IPS-18a (cell line): ENCODE data around the gene ODC1.

Experiments used
- H3K27ac ChIP-seq: one replicate; pipeline ENCODE4 v1.5.1; 2013; ENCODE audit warnings: low read length
- H3K27me3 ChIP-seq: one replicate; pipeline ENCODE4 v1.6.1; 2013; ENCODE audit warnings: mild to moderate bottlenecking, low read length; ENCODE audit not compliant: control insufficient read depth, insufficient read depth
- H3K36me3 ChIP-seq: one replicate; pipeline ENCODE4 v1.6.1; 2013; ENCODE audit warnings: low read depth, low read length; ENCODE audit not compliant: control insufficient read depth
- H3K4me1 ChIP-seq: one replicate; pipeline ENCODE4 v1.6.1; 2013; ENCODE audit warnings: low read depth, low read length; ENCODE audit not compliant: control insufficient read depth
- H3K4me3 ChIP-seq: one replicate; pipeline ENCODE4 v1.5.1; 2013; ENCODE audit warnings: low read length
- H3K9ac ChIP-seq: one replicate; pipeline ENCODE4 v1.6.1; 2013; ENCODE audit warnings: mild to moderate bottlenecking, low read length, moderate library complexity
- H3K9me3 ChIP-seq: one replicate; pipeline ENCODE4 v1.6.1; 2013; ENCODE audit warnings: low read depth, low read length; ENCODE audit not compliant: control insufficient read depth

The ODC1 gene

GRCh38 chr2:10415640-10416039 is 32.5 kb downstream of the ODC1 start:
- Histone ChIP-seq H3K9me3 (no peaks in the 10 kb centered on the region), H3K27ac (no peak overlapping the region), H3K36me3 (no peaks in the 10 kb centered on the region), H3K4me3 (no peak overlapping the region), H3K9ac (no peak overlapping the region), H3K4me1 (no peaks in the 10 kb centered on the region), H3K27me3 (no peaks in the 10 kb centered on the region)

DNA sequence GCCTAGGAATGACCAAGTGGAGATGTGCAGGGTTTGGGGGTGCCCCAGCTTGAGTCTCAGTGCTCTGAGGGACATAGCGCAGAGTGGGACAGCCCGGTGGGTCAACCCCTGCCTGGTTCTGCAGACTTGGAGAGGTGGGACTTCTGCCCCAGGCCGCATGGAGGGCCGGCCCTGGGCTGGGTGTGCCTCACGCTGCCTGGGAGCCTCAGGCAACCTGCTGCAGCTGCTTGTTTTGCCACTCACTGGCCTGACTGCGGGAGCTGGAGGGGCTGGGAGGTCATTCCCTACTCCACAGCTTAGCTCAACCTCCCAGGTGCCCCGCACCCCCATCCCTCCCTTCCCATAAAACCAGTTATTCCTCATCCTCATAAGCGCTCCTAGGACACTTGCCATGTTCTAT is 33.1 kb downstream of the ODC1 start:
- Histone ChIP-seq H3K36me3 (no peaks in the 10 kb centered on the region), H3K4me3 (no peak overlapping the region), H3K9me3 (no peaks in the 10 kb centered on the region), H3K27ac (no peak overlapping the region), H3K9ac (no peak overlapping the region), H3K27me3 (no peaks in the 10 kb centered on the region), H3K4me1 (no peaks in the 10 kb centered on the region)

GRCh38 chr2:10414591-10414990 is 33.5 kb downstream of the ODC1 start:
- H3K9me3 ChIP-seq: no peaks in the 10 kb centered on the region
- H3K4me3 ChIP-seq: no peak overlapping the region
- no peak overlapping the region for H3K27ac ChIP-seq
- H3K9ac ChIP-seq: no peak overlapping the region
- no peaks in the 10 kb centered on the region for H3K27me3 ChIP-seq
- H3K4me1 ChIP-seq: no peaks in the 10 kb centered on the region
- H3K36me3 ChIP-seq: no peaks in the 10 kb centered on the region

DNA sequence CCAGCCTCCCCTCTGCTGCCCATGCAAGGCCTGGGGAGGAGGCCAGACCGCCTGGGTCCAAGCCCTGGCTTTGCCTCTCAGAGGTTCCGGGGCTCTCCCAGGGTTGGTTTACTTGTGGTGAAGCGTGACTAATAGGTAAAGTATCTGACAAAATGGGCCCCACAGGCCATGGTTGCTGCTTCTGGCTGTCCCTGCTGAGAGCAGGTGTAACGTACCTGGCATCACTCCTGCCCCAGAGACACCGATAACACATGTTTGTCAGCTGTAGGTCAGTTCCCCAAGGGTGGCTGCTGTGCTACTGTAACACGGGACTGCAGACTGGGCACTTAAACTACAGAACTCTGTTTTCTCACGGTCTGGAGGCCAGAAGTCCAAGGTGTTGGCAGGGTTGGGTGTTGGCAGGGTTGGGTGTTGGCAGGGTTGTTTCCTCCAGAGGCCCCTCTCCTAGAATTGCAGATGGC is 34.1 kb downstream of the ODC1 start:
- Histone ChIP-seq H3K9me3 (no peaks in the 10 kb centered on the region), H3K4me1 (no peaks in the 10 kb centered on the region), H3K27me3 (no peaks in the 10 kb centered on the region), H3K27ac (no peak overlapping the region), H3K4me3 (no peak overlapping the region), H3K36me3 (no peaks in the 10 kb centered on the region), H3K9ac (no peak overlapping the region)

GRCh38 chr2:10413503-10413902 is 34.6 kb downstream of the ODC1 start:
- Histone ChIP-seq H3K36me3 (no peaks in the 10 kb centered on the region), H3K9ac (no peak overlapping the region), H3K27me3 (no peaks in the 10 kb centered on the region), H3K4me3 (no peak overlapping the region), H3K9me3 (no peaks in the 10 kb centered on the region), H3K27ac (no peak overlapping the region), H3K4me1 (peaks cover 5% of the 10 kb centered on the region)

- H3K4me3 ChIP-seq: no peak overlapping the region
- no peaks in the 10 kb centered on the region for H3K9me3 ChIP-seq
- no peaks in the 10 kb centered on the region for H3K27me3 ChIP-seq
- H3K36me3 ChIP-seq: no peaks in the 10 kb centered on the region
- H3K4me1 ChIP-seq: peaks cover 5% of the 10 kb centered on the region
- no peak overlapping the region for H3K9ac ChIP-seq
- H3K27ac ChIP-seq: no peak overlapping the region
These were observed 35.7 kb downstream of the ODC1 start for GRCh38 chr2:10412380-10412779.

- H3K27me3 ChIP-seq: no peaks in the 10 kb centered on the region
- H3K9ac ChIP-seq: no peak overlapping the region
- no peaks in the 10 kb centered on the region for H3K9me3 ChIP-seq
- H3K4me1 ChIP-seq: peaks cover 5% of the 10 kb centered on the region
- H3K27ac ChIP-seq: no peak overlapping the region
- H3K4me3 ChIP-seq: no peak overlapping the region
- no peaks in the 10 kb centered on the region for H3K36me3 ChIP-seq
These were observed 36.6 kb downstream of the ODC1 start for GRCh38 chr2:10411557-10411956.

DNA sequence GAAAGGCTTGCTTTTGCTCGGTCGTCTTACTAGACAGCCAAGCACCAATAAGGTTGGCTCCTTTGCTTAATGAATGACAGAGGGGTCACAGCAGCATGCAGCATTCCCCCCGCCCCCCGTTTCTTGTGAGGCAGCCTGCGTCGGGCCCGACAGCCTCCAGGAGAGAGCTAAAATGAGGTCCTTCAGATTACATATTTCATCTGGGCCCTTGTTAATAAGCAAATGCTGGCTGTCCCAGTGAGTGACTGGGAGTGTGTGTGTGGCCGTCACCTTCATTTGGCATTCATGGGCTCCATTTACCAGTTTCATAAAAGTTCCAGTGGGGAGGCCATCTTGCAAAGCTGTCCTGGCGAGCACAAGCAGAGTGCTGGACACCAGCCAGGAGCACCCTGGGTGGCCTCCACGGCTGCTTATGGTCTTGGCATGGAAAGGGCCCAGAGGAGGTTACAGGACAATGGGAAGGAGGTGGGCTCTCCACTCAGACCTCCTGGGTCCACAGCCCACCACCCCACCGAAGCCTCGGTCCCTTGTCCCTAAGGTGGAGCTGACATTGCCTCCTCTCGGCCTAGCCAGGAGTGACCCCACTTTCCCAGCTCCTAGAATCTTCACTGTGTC is 37.2 kb downstream of the ODC1 start:
- no peaks in the 10 kb centered on the region for H3K36me3 ChIP-seq
- no peak overlapping the region for H3K27ac ChIP-seq
- no peaks in the 10 kb centered on the region for H3K9me3 ChIP-seq
- peaks cover 5% of the 10 kb centered on the region for H3K4me1 ChIP-seq
- no peak overlapping the region for H3K4me3 ChIP-seq
- no peaks in the 10 kb centered on the region for H3K27me3 ChIP-seq
- no peak overlapping the region for H3K9ac ChIP-seq

GRCh38 chr2:10410001-10410822 is 37.9 kb downstream of the ODC1 start:
- Histone ChIP-seq H3K36me3 (no peaks in the 10 kb centered on the region), H3K9ac (no peak overlapping the region), H3K9me3 (no peaks in the 10 kb centered on the region), H3K4me3 (no peak overlapping the region), H3K27me3 (no peaks in the 10 kb centered on the region), H3K27ac (no peak overlapping the region), H3K4me1 (peaks cover 5% of the 10 kb centered on the region)

GRCh38 chr2:10408649-10409579 is 39.2 kb downstream of the ODC1 start:
- no peaks in the 10 kb centered on the region for H3K27me3 ChIP-seq
- peaks cover 5% of the 10 kb centered on the region for H3K4me1 ChIP-seq
- no peak overlapping the region for H3K4me3 ChIP-seq
- no peaks in the 10 kb centered on the region for H3K9me3 ChIP-seq
- H3K36me3 ChIP-seq: no peaks in the 10 kb centered on the region
- H3K9ac ChIP-seq: no peak overlapping the region
- H3K27ac ChIP-seq: no peak overlapping the region

GRCh38 chr2:10407841-10408648 is 40.1 kb downstream of the ODC1 start:
- H3K9me3 ChIP-seq: no peaks in the 10 kb centered on the region
- H3K36me3 ChIP-seq: no peaks in the 10 kb centered on the region
- no peak overlapping the region for H3K27ac ChIP-seq
- peaks cover 5% of the 10 kb centered on the region for H3K4me1 ChIP-seq
- no peak overlapping the region for H3K4me3 ChIP-seq
- no peaks in the 10 kb centered on the region for H3K27me3 ChIP-seq
- no peak overlapping the region for H3K9ac ChIP-seq
